Adrenal gland (tissue), 5 donors: Measurements from ENCODE around the gene DNAJC1.

Experiments used
- POLR2A ChIP-seq, 2 donors: fragments of 450-650 bp; IDR thresholded peaks; one replicate each; pipeline ENCODE4 v1.6.1; 2017; ENCODE audit warnings: antibody characterized with exemption in 2 of 2, mild to moderate bottlenecking in 2 of 2, moderate library complexity in 1 of 2
- TF ChIP-seq, protein P1 (sequence below), 6 experiments: fragments of 450-650 bp in 4 of 6; fragments of 200-600 bp in 2 of 6; sonication (generic) in 1 of 6; IDR thresholded peaks; 1 replicate in 5 of 6; 2 replicates in 1 of 6; pipeline versions ENCODE4 v1.5.1 to v1.8.0; 2016 to 2021; ENCODE audit warnings: antibody characterized with exemption in 6 of 6, mild to moderate bottlenecking in 2 of 6, moderate library complexity in 1 of 6
- donor health status: DM: no; HTN: no; CAD: no.

DNA sequence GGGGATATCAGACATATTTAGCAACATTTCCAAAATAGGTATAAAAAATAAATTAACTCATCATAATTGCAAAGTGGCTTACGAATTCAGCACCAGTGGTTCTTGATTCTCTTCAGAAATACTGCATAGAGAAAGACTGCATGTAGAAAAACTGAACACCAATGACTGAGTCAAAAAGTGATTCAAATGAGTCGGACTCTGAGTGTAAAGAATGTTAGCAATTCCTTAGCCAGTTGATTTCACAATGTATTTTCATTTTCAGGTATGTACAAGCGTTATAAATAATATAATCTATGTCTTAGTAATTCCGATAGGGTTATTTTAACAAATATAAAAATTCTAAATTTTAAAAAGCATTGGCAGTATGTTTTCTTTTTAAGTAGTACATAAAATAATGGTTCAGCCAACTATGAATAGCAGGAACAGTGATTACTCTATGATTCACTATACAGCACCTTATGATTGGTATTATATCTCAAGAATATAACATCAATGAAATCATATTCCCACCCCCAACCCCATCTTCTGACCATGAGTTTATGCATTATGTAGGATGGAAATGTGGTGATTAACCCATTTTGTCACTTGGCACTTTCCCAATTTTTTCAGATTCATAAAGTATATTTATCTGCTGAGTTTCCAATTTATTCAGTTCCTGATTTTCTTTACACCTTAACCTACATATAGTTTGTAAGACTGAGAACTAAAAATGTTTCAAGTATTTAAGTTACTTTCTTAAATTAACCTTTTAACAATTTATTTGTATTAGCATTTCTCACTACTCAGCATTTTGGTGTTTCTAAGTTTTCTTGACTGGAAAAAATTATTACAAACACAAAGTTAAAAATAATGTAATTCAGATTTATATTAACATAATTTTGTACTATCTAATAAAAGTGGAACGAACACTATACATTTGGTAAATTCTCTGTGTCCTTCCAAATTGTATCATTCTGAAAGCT is 33.9 kb downstream of the DNAJC1 start:
- TF ChIP-seq, protein P1, sequence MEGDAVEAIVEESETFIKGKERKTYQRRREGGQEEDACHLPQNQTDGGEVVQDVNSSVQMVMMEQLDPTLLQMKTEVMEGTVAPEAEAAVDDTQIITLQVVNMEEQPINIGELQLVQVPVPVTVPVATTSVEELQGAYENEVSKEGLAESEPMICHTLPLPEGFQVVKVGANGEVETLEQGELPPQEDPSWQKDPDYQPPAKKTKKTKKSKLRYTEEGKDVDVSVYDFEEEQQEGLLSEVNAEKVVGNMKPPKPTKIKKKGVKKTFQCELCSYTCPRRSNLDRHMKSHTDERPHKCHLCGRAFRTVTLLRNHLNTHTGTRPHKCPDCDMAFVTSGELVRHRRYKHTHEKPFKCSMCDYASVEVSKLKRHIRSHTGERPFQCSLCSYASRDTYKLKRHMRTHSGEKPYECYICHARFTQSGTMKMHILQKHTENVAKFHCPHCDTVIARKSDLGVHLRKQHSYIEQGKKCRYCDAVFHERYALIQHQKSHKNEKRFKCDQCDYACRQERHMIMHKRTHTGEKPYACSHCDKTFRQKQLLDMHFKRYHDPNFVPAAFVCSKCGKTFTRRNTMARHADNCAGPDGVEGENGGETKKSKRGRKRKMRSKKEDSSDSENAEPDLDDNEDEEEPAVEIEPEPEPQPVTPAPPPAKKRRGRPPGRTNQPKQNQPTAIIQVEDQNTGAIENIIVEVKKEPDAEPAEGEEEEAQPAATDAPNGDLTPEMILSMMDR (IDR thresholded peaks at IDR 0.05), result no peak
- TF ChIP-seq POLR2A (IDR thresholded peaks at IDR 0.05), result no peak
